Left kidney (tissue), 2 donors: ENCODE measurements around the gene TBC1D9B. TPM values are rescaled to one million over a fixed set of nuclear protein-coding genes. Genes with fewer than 3 reads are reported as not detected.

ENCODE experiments used
- DNase-seq: peaks from one replicate; pipeline ENCODE4 v3.0.0-alpha.2; 2013
- polyA plus RNA-seq: library from polyadenylated mRNA; unstranded; fragments of 120-200 nt; gene quantifications from one replicate; pipeline ENCODE4 v1.2.1, GENCODE V29; 2013; ENCODE audit not compliant: insufficient read length

Gene TBC1D9B
- polyA plus RNA-seq, 1 donor = 108 TPM

- DNase-seq = no peak
These were observed 37.2 kb downstream of the TBC1D9B start for GRCh38 chr5:179870403-179870903.

GRCh38 chr5:179869641-179870402, 37.9 kb downstream of the TBC1D9B start:
- DNase-seq = no peak

GRCh38 chr5:179869101-179869500, 38.6 kb downstream of the TBC1D9B start:
- no peak for DNase-seq

GRCh38 chr5:179868541-179868940, 39.2 kb downstream of the TBC1D9B start:
- DNase-seq = no peak

GRCh38 chr5:179867476-179867875, 40.2 kb downstream of the TBC1D9B start:
- no peak for DNase-seq

GRCh38 chr5:179867079-179867465, 40.6 kb downstream of the TBC1D9B start:
- DNase-seq = no peak

GRCh38 chr5:179866241-179867078, 41.2 kb downstream of the TBC1D9B start:
- no peak for DNase-seq

- no peak for DNase-seq
These were observed 42.0 kb downstream of the TBC1D9B start for GRCh38 chr5:179865491-179866240.

- DNase-seq = no peak
These were observed 43.0 kb downstream of the TBC1D9B start for GRCh38 chr5:179864686-179865085.

GRCh38 chr5:179863449-179864085, 44.1 kb downstream of the TBC1D9B start:
- DNase-seq = no peak

GRCh38 chr5:179862891-179863290, 44.8 kb downstream of the TBC1D9B start:
- DNase-seq = no peak

- DNase-seq = no peak
These were observed 45.4 kb downstream of the TBC1D9B start for GRCh38 chr5:179862296-179862695.

- no peak for DNase-seq
These were observed 47.4 kb downstream of the TBC1D9B start for GRCh38 chr5:179860301-179860700.

GRCh38 chr5:179858586-179859427, 48.9 kb downstream of the TBC1D9B start, which contains the start of gene MRNIP:
Gene MRNIP, minus strand, starts transcription at chr5:179858817. Its CDS starts 21 bp downstream, at chr5:179858796.
- peak; percentile 96 for DNase-seq

GRCh38 chr5:179858241-179858585, 49.5 kb downstream of the TBC1D9B start:
- DNase-seq = peak; percentile 28

GRCh38 chr5:179854356-179854755, 53.3 kb downstream of the TBC1D9B start:
- DNase-seq = no peak

- DNase-seq = no peak
These were observed 54.6 kb downstream of the TBC1D9B start for GRCh38 chr5:179852993-179853547.

GRCh38 chr5:179841621-179842020, 66.1 kb downstream of the TBC1D9B start:
- DNase-seq = no peak

GRCh38 chr5:179840766-179841165, 66.9 kb downstream of the TBC1D9B start:
- DNase-seq = no peak

- no peak for DNase-seq
These were observed 67.4 kb downstream of the TBC1D9B start for GRCh38 chr5:179840321-179840720.
